ENCODE results near the gene ZNF280B.
"Not testable (repeated sequence)": the region's sequence is repeated elsewhere in the genome, so short reads cannot be mapped to it uniquely, and the experiment has no call there.

The ZNF280B gene

DNA sequence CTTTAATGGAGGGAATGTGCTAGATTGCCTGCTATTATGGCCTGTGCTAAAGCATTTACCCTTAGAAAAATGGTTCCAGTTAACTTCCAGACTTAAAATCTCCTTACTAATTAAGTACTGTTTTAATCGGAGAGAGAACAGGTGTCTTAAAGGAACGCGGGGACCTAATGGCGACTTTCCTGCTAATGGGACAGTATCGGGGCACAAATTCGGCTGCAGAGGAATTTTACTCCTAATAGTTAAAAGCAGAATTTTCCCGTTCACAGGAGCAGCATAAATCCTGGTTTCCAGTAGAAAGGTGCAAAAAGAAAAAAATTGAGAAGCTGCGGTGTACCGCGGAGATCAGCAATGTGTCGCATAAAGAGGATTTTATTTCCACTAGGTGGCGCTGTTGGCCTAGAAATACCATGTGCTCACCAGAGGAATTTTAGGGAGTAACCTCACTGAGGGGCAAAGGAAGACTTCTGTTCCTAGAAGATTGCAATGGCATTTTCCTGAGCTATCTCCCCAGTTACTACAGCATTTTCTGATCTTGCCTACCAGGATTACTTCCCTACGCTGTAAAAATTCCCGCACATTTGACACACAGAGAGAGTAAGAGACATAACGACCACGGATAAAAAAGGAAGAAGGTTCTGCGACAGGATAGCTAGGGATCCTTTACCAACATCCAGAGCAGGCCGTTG is 44.5 kb downstream of the ZNF280B start:
- no peak for DNase-seq (ENCODE audit: low read depth)

GRCh38 chr22:22462813-22463567 is 45.6 kb downstream of the ZNF280B start:
- no peak for DNase-seq (ENCODE audit: low read depth)

DNA sequence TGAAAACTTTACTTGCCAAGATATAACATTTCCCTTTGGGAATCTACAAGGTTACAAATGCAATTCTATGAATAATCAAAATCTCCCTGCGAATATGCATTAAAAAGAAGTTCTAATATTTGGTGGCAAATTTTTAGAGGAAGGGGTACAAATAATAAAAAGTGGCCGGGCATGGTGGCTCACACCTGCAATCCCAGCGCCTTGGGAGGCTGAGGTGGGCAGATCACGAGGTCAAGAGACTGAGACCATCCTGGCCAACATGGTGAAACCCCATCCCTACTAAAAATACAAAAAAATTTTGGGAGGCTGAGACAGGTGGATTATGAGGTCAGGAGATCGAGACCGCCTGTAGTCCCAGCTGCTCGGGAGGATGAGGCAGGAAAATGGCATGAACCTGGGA is 47.0 kb downstream of the ZNF280B start:
- no peak for DNase-seq (ENCODE audit: low read depth)

DNA sequence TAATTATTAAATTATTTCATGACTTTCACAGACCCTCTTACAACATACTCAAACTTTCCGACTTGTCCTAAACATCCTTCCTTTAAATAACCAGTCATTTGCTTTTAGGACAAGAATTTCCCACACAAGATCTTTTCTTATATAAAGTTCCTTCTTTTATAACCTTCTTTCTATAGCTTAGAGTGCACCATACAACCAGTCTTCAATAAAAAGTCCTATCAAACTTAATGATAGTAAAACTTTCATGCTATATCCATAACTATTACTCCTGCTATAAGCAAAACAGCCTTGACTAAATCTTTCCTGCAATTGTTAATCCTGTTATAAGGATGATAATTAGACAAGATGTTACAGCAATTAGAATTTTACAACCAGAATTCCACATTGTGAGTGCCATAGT is 47.4 kb downstream of the ZNF280B start:
- no peak for DNase-seq (ENCODE audit: low read depth)

DNA sequence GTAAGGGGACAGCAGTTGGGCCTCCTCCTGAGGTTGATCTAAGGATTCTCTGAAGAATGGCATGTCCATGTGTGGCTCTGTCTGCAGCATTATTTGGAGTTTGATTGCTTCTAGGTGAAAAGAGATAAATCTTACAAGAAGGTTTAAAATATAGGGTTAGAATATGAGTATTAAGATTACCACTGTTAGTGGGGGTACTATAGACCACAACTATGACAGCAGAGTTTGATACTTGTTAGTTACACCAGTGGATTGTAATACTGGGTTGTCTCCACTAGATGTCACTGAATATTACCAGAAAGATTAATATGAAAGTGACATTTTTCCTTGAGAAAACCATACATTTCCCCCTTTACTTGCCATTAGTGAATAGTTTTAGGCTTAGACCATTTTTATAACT is 47.9 kb downstream of the ZNF280B start:
- no peak for DNase-seq (ENCODE audit: low read depth)

GRCh38 chr22:22460060-22460459 is 48.5 kb downstream of the ZNF280B start:
- DNase-seq (ENCODE audit: low read depth), result no peak

DNA sequence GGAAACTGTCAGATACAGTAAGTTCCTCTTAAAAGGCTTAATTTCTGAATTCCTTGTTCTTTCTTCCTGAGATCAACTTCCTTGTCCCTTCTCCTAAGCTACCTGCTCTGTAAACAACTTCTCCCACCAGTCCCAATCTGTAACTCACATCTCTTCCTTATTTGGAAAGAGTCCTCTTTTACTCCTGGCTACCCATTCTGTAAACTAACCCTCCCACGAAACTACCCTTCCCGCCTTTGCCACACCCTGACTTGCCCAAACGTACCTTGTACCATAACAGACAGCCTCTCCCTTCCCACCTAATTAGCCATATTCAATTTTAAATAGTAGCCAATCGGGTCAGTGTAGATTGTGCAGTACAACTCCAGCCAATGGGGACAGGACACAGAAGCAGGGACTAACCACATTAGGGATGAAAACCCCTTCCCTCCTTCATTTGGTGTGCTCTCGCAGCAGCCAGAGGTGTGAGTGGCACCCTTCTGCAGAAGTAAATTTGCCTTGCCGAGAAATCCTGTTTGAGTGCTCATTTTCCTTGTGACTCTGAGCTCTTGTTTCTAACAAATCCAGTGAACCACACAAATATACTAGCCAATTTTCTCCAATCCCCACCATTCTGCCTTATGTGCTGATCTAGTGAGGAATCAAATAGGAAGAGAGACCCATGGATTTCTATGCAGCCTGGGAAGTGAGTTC is 49.5 kb downstream of the ZNF280B start:
- no peak for DNase-seq (ENCODE audit: low read depth)

GRCh38 chr22:22458387-22458786 is 50.2 kb downstream of the ZNF280B start:
- DNase-seq (ENCODE audit: low read depth), result no peak

DNA sequence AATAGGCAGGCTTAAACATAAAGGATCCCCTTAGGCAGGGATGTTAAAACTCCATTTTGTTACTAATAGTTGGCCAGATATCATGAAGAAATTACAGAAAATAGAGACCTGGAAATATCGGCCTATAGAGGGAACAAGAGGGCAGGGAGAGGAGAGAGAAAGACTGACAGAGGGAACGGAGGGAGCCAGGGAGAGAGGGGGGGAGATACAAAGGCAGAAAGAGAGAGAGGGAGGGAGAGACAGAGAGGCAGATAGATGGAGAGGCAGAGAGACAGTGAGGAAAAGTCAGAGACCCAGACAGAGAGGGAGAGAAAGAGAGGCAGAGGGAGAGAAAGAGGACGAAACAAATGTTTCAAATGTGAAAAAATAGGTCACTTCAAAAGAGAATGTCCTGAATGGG is 53.5 kb downstream of the ZNF280B start:
- DNase-seq (ENCODE audit: low read depth), result no peak

DNA sequence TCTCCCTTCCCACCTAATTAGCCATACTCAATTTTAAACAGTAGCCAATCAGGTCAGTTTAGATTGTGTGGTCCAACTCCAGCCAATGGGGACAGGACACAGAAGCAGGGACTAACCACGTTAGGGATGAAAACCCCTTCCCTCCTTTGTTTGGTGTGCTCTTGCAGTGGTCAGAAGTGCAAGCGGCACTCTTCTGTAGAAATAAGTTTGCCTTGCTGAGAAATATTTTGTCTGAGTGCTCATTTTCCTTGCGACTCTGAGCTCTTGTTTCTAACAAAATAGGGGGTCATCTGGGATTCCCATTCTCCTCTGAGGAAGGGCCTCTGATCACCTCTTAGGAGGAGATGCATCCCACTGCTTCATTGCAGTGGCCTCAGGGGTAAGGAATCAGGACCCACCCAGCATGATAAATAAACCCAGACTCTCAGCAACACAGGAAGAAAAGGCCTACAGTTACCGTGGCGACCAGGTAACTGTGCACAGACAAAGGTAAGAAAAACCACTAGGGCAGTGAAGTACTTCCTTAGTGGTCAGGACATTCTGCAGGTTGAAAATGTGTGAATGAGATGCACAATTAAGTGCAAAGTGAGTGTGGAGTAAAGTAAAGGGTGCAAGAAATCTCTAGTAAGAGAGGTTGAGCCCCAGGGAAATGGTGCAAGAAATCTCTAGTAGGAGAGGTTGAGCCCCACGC is 55.4 kb downstream of the ZNF280B start:
- DNase-seq (ENCODE audit: low read depth), result no peak

- DNase-seq (ENCODE audit: low read depth), result no peak
These were observed 56.3 kb downstream of the ZNF280B start for GRCh38 chr22:22452211-22452610.

DNA sequence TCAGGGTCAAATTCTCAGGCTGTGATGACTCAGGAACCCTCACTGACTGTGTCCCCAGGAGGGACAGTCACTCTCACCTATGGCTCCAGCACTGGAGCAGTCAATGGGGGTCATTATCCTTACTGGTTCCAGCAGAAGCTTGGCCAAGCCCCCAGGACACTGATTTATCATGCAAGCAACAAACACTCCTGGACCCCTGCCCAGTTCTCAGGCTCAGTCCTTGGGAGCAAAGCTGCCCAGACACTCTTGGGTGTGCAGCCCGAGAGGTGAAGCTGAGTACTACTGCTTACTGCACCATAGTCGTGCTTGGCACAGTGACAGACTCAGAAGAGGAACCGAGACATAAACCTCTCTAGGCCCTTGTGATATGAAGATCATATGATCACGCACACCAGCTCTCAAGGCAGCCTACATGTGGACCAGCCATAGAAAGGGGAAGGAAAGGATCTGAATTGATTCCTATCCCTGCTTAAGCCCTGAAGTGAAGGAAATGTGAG is 58.2 kb downstream of the ZNF280B start:
- DNase-seq (ENCODE audit: low read depth), result no peak

DNA sequence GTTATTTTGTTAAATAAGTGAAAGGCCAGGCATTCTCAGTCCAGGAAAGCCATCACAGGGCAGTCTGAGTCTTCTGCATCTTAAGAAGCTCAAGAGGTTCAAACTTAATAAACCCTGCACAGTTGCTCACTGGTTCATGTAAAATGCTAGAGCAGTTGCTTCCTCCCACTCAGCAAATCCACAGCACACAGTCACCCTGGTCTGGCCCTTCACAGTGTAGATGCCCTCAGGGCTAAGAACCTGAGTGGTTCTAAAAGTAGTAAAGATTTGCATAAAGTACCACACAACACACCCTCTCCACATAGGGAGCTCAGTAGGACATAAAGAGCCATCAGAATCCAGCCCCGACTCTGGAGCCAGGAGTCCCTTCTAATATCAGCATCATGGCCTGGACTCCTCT is 58.7 kb downstream of the ZNF280B start:
- DNase-seq (ENCODE audit: low read depth), result no peak

DNA sequence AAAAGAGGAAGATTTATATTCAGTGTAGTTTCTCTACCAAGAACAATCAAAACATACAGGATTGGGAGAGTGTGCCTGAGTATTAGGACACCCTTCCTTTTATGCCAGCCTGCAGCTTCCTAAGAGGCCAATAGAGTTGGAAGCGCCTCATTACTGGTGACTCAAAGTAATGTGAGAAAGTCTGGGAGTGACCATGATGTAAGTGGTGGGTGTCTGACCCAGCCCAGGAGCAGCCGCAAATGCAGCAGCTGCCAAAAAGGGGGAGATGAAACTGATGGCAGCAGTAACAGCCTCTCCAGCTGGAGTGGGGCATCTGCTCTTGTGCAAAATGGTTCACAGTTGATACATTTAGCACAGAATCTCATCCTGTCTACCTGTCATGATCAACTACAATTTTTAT is 62.0 kb downstream of the ZNF280B start:
- DNase-seq (ENCODE audit: low read depth), result no peak

GRCh38 chr22:22444007-22444589 is 64.4 kb downstream of the ZNF280B start:
- not testable (repeated sequence) for DNase-seq (ENCODE audit: low read depth)

DNA sequence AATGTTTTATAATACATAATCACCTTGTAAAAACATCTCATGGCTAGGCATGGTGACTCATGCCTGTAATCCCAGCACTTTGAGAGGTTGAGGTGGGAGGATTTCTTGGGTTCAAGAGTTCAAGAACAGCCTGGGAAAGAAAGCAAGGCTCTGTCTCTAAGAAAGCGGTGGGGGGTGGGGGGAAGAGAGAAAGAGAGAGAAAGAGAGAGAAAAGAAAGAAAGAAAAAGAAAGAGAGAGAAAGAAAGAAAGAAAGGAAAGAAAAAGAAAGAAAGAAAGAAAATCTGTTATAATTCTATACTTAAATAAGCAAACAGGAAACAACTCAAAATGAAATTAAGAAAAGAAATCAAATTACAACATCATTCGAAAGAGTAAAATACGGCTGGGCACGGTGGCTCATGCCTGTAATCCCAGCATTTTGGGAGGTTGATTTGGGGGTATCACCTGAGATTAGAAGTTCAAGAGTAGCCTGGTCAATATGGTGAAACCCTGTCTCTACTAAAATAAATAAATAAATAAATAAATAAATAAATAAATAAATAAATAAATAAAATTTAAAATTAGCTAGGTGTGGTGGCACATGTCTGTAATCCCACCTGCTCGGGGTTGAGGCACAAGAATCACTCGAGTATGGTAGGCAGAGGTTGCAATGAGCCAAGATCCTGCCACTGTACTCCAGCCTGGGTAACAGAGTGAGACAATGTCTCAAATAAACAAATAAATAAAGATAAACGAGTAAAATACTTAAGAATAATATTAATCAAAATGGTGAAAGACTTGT is 65.4 kb downstream of the ZNF280B start:
- no peak for DNase-seq (ENCODE audit: low read depth)

GRCh38 chr22:22441626-22442025 is 66.9 kb downstream of the ZNF280B start:
- DNase-seq (ENCODE audit: low read depth), result not testable (repeated sequence)

DNA sequence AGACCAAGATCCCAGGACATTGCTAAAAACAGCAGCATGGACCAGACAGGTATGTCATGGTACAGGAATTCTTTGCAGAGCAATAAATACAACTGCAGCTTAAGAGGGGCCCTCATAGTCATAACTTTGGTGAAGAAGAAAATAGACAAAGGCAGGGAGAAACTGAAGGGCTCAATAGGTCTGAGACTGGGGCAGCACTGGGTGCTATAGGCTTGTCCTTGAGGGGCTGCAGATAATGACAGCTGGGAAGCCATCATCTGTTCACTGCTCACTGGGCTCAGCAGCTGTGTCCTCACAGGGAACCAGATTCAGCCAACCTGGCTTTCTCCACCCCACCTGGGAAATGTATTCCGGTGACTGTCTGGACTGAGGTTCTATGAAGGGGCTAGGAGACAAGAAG is 68.4 kb downstream of the ZNF280B start:
- no peak for DNase-seq (ENCODE audit: low read depth)
